Esophagus muscularis mucosa (tissue), 4 donors: ENCODE measurements around the gene DCLRE1B. TPM values are rescaled to one million over a fixed set of nuclear protein-coding genes. Genes with fewer than 3 reads are reported as not detected.

Source experiments
- DNase-seq: peaks from one replicate; pipeline ENCODE4 v3.0.0-alpha.2; 2017; ENCODE audit errors: extremely low spot score
- H3K27ac ChIP-seq, 4 donors: fragments of 200-600 bp; sonication (generic); replicated peaks in 1 of 4; 1 replicate in 3 of 4; 2 replicates in 1 of 4; pipeline ENCODE4 v1.5.1; 2016 to 2019; ENCODE audit warnings: mild to moderate bottlenecking in 1 of 4
- H3K27me3 ChIP-seq, 4 donors: fragments of 200-600 bp; sonication (generic); one replicate each; pipeline versions ENCODE4 v1.5.1 to v1.6.0; 2016 to 2019
- H3K36me3 ChIP-seq, 4 donors: fragments of 200-600 bp; sonication (generic); one replicate each; pipeline ENCODE4 v1.5.1; 2016 to 2019
- H3K4me1 ChIP-seq, 4 donors: fragments of 200-600 bp; sonication (generic); one replicate each; pipeline ENCODE4 v1.5.1; 2016 to 2019
- H3K4me3 ChIP-seq, 4 donors: fragments of 200-600 bp; sonication (generic); 1 replicate in 2 of 4; 2 replicates in 2 of 4; pipeline ENCODE4 v1.5.1; 2016 to 2019; ENCODE audit warnings: mild to moderate bottlenecking in 4 of 4, moderate library complexity in 1 of 4
- H3K9me3 ChIP-seq, 4 donors: fragments of 200-600 bp; sonication (generic); 1 replicate in 3 of 4; 2 replicates in 1 of 4; pipeline ENCODE4 v1.5.1; 2016 to 2019
- CTCF ChIP-seq, 3 experiments: fragments of 200-600 bp in 2 of 3; fragments of 450-650 bp in 1 of 3; sonication (generic) in 2 of 3; IDR thresholded peaks; one replicate each; pipeline ENCODE4 v1.5.1; 2017 to 2019; ENCODE audit warnings: antibody characterized with exemption in 3 of 3, mild to moderate bottlenecking in 2 of 3, moderate library complexity in 1 of 3
- EP300 ChIP-seq: sonication (generic); formaldehyde crosslinking; IDR thresholded peaks from one replicate; pipeline ENCODE4 v1.6.1; 2017; ENCODE audit warnings: antibody characterized with exemption
- POLR2A ChIP-seq: fragments of 450-650 bp; IDR thresholded peaks from one replicate; pipeline ENCODE4 v1.6.1; 2017; ENCODE audit warnings: antibody characterized with exemption, moderate library complexity, mild to moderate bottlenecking, low read depth
- POLR2AphosphoS5 ChIP-seq, 2 donors: sonication (generic); formaldehyde crosslinking; IDR thresholded peaks; one replicate each; pipeline ENCODE4 v1.6.1; 2017; ENCODE audit warnings: antibody characterized with exemption in 2 of 2
- WGBS: methylation state at CpG from one replicate; pipeline ENCODE4 v1.1.5; 2018; 5-methylcytosine and 5-hydroxymethylcytosine counted together
- intact Hi-C: fragments of 100-400 bp; cut with DNase I; formaldehyde crosslinking; loops from one replicate; pipeline ENCODE4 v1.15.1; 2023
- total RNA-seq, 4 donors: library from RNA; depleted of rRNA; stranded (reverse); fragments of >200 nt; gene quantifications; one replicate each; pipeline versions ENCODE4 v1.1.0 to v1.2.1, GENCODE V29; 2016

DCLRE1B gene
- total RNA-seq, 4 donors from 2014 or later: 4.2 to 8.8 (median 5.5) TPM

GRCh38 chr1:113917400-113918082, 12.4 kb downstream of the DCLRE1B start:
- Histone ChIP-seq H3K27me3 (peaks cover 0 to 6% (median 0%) of the 10 kb centered on the region in 4 donors), H3K4me1 (peaks cover 10% of the 10 kb centered on the region in 4 donors), H3K27ac (no peak overlapping the region), H3K36me3 (no peaks in the 10 kb centered on the region), H3K4me3 (no peak overlapping the region), H3K9me3 (no peaks in the 10 kb centered on the region)
- WGBS: 87% methylated on average over 2 of the region's 2 CpGs
- DNase-seq: no peak
- TF ChIP-seq EP300 (no peak), CTCF (IDR thresholded peaks at IDR 0.05) (no peak), POLR2AphosphoS5 (IDR thresholded peaks at IDR 0.05) (no peak), POLR2A (no peak)
- intact Hi-C loops: no loop called here

- H3K4me3 ChIP-seq: no peak overlapping the region
- H3K27ac ChIP-seq: no peak overlapping the region
- H3K27me3 ChIP-seq: peaks cover 0 to 6% (median 0%) of the 10 kb centered on the region in 4 donors
- TF ChIP-seq EP300 (no peak), POLR2A (no peak)
- no peak for DNase-seq
- no peaks in the 10 kb centered on the region for H3K36me3 ChIP-seq
- intact Hi-C loops: no loop called here
- H3K4me1 ChIP-seq: peaks cover 3% of the 10 kb centered on the region in 4 donors
- no peaks in the 10 kb centered on the region for H3K9me3 ChIP-seq
These were observed 13.1 kb downstream of the DCLRE1B start for GRCh38 chr1:113918243-113918642.

- Histone ChIP-seq H3K4me1 (peaks cover 4 to 7% (median 5%) of the 10 kb centered on the region in 4 donors), H3K27ac (no peak overlapping the region), H3K9me3 (no peaks in the 10 kb centered on the region), H3K27me3 (peaks cover 0 to 6% (median 0%) of the 10 kb centered on the region in 4 donors), H3K4me3 (no peak overlapping the region), H3K36me3 (no peaks in the 10 kb centered on the region)
- WGBS: 96% methylated on average over 4 of the region's 4 CpGs
- intact Hi-C loops: no loop called here
- no peak for DNase-seq
- TF ChIP-seq POLR2AphosphoS5 (IDR thresholded peaks at IDR 0.05) (no peak), CTCF (IDR thresholded peaks at IDR 0.05) (no peak), EP300 (no peak)
These were observed 17.8 kb downstream of the DCLRE1B start for GRCh38 chr1:113922957-113923356.

GRCh38 chr1:113924473-113924872, 19.3 kb downstream of the DCLRE1B start:
- TF ChIP-seq CTCF (IDR thresholded peaks at IDR 0.05) (no peak), POLR2A (no peak), POLR2AphosphoS5 (IDR thresholded peaks at IDR 0.05) (no peak)
- intact Hi-C loops: no loop called here
- H3K27ac ChIP-seq: no peak overlapping the region
- no peak for DNase-seq
- WGBS: 94% methylated on average over 2 of the region's 2 CpGs
- H3K4me1 ChIP-seq: peaks cover 11 to 15% (median 13%) of the 10 kb centered on the region in 4 donors
- peaks cover 0 to 6% (median 0%) of the 10 kb centered on the region in 4 donors for H3K27me3 ChIP-seq
- H3K36me3 ChIP-seq: no peaks in the 10 kb centered on the region
- no peak overlapping the region for H3K4me3 ChIP-seq
- H3K9me3 ChIP-seq: no peaks in the 10 kb centered on the region

GRCh38 chr1:113928187-113928930, 23.2 kb downstream of the DCLRE1B start:
- Histone ChIP-seq H3K4me1 (peaks cover 33 to 47% (median 43%) of the 10 kb centered on the region in 4 donors), H3K36me3 (no peaks in the 10 kb centered on the region), H3K4me3 (peak overlapping the region; percentile 74 to 97 (median 84)), H3K9me3 (no peaks in the 10 kb centered on the region), H3K27ac (peak overlapping the region; percentile 90 to 98 (median 94)), H3K27me3 (no peaks in the 10 kb centered on the region)
- TF ChIP-seq POLR2AphosphoS5 (IDR thresholded peaks at IDR 0.05) (no peak), POLR2A (no peak), CTCF (IDR thresholded peaks at IDR 0.05) (no peak), EP300 (no peak)
- intact Hi-C loops: no loop called here
- DNase-seq: no peak
- WGBS: 18% methylated on average over 6 of the region's 6 CpGs
